IMR-90 (cell line): ENCODE data around the gene PTX3. TPM values are rescaled to one million over a fixed set of nuclear protein-coding genes. Genes with fewer than 3 reads are reported as not detected.

ENCODE experiments used
- ATAC-seq: fragments of 200-7000 bp; cut with Tn5 transposase; 2 replicates; pipeline ENCODE4 v1.9.1; 2020; ENCODE audit warnings: low read depth, mild to moderate bottlenecking, moderate library complexity
- BruUV-seq: library from RNA; stranded (reverse); fragments of 400-500 nt; replicated peaks from 2 replicates; lab custom pipeline; 2021; lab: Mats Ljungman, UMichigan
- CTCF ChIA-PET: fragments of 300-600 bp; formaldehyde crosslinking; extraction: SDS; loops from one replicate; lab custom pipeline; 2021; ENCODE audit warnings: antibody characterized with exemption; lab: Yijun Ruan, JAX
- POLR2A ChIA-PET: fragments of 300-600 bp; sonication (Branson Sonifier 250); formaldehyde crosslinking; loops from one replicate; lab custom pipeline; 2022; ENCODE audit warnings: antibody characterized with exemption; ENCODE audit not compliant: unreplicated experiment; lab: Charles Lee
- DNase-seq: peaks from one replicate; pipeline ENCODE4 v3.0.0; 2013
- H2AFZ ChIP-seq: replicated peaks from 2 replicates; pipeline ENCODE3; 2013; ENCODE audit warnings: low read length, mild to moderate bottlenecking; ENCODE audit not compliant: poor library complexity
- H2AK5ac ChIP-seq: 2 replicates; pipeline ENCODE4 v1.6.1; 2013; ENCODE audit warnings: low read depth, low read length, inconsistent platforms
- H2AK9ac ChIP-seq: replicated peaks from 2 replicates; pipeline ENCODE3; 2013; ENCODE audit warnings: mild to moderate bottlenecking, low read depth, low read length, moderate library complexity; ENCODE audit not compliant: poor library complexity
- H2BK120ac ChIP-seq: 2 replicates; pipeline ENCODE4 v1.6.1; 2013; ENCODE audit warnings: low read depth, low read length, inconsistent platforms
- H2BK15ac ChIP-seq: 3 replicates; pipeline ENCODE4 v1.6.1; 2013; ENCODE audit warnings: low read depth, low read length, inconsistent platforms
- H2BK20ac ChIP-seq: 2 replicates; pipeline ENCODE4 v1.6.1; 2013; ENCODE audit warnings: low read depth, mild to moderate bottlenecking, inconsistent platforms, low read length, moderate library complexity
- H2BK5ac ChIP-seq: 2 replicates; pipeline ENCODE4 v1.6.1; 2013; ENCODE audit warnings: mild to moderate bottlenecking, low read depth, low read length, inconsistent platforms; ENCODE audit not compliant: poor library complexity, severe bottlenecking
- H3K14ac ChIP-seq: replicated peaks from 2 replicates; pipeline ENCODE4 v1.6.1; 2013; ENCODE audit warnings: low read depth, low read length, inconsistent platforms
- H3K18ac ChIP-seq: 2 replicates; pipeline ENCODE4 v1.6.1; 2013; ENCODE audit warnings: low read depth, low read length, control low read depth
- H3K23ac ChIP-seq: 2 replicates; pipeline ENCODE4 v1.6.1; 2013; ENCODE audit warnings: low read depth, low read length, inconsistent platforms
- H3K27ac ChIP-seq: 2 replicates; pipeline ENCODE4 v1.5.1; 2013; ENCODE audit warnings: mild to moderate bottlenecking, control low read depth, low read length; ENCODE audit not compliant: insufficient read depth
- H3K27me3 ChIP-seq: 2 replicates; pipeline ENCODE4 v1.6.1; 2013; ENCODE audit warnings: low read length; ENCODE audit not compliant: control insufficient read depth, insufficient read depth
- H3K36me3 ChIP-seq: 2 replicates; pipeline ENCODE4 v1.6.1; 2013; ENCODE audit warnings: low read length, mixed read lengths; ENCODE audit not compliant: control insufficient read depth, insufficient read depth
- H3K4ac ChIP-seq: 2 replicates; pipeline ENCODE4 v1.6.1; 2013; ENCODE audit warnings: low read depth, low read length, inconsistent platforms
- H3K4me1 ChIP-seq: 2 replicates; pipeline ENCODE4 v1.6.1; 2013; ENCODE audit warnings: low read length, mixed read lengths; ENCODE audit not compliant: control insufficient read depth, insufficient read depth
- H3K4me2 ChIP-seq: 2 replicates; pipeline ENCODE4 v1.6.1; 2013; ENCODE audit warnings: low read depth, mild to moderate bottlenecking, control low read depth, low read length, moderate library complexity
- H3K4me3 ChIP-seq: 2 replicates; pipeline ENCODE4 v1.5.1; 2013; ENCODE audit warnings: low read depth, mild to moderate bottlenecking, control low read depth, low read length, moderate library complexity; ENCODE audit not compliant: insufficient read depth
- H3K56ac ChIP-seq: 2 replicates; pipeline ENCODE4 v1.6.1; 2013; ENCODE audit warnings: low read length, inconsistent platforms; ENCODE audit not compliant: insufficient read depth; ENCODE audit errors: extremely low read depth
- H3K79me1 ChIP-seq, 2 experiments: 2 replicates each; pipeline ENCODE4 v1.6.1; 2013; ENCODE audit warnings: low read length in 2 of 2, inconsistent platforms in 1 of 2, low read depth in 1 of 2
- H3K9ac ChIP-seq: 2 replicates; pipeline ENCODE4 v1.6.1; 2013; ENCODE audit warnings: low read depth, low read length, control low read depth
- H3K9me1 ChIP-seq: 2 replicates; pipeline ENCODE4 v1.6.1; 2013; ENCODE audit warnings: low read length, inconsistent platforms; ENCODE audit not compliant: insufficient read depth
- H3K9me3 ChIP-seq: 2 replicates; pipeline ENCODE4 v1.6.1; 2013; ENCODE audit warnings: low read length; ENCODE audit not compliant: control insufficient read depth, insufficient read depth
- H4K20me1 ChIP-seq: 2 replicates; pipeline ENCODE4 v1.6.1; 2013; ENCODE audit warnings: low read length, inconsistent platforms; ENCODE audit not compliant: insufficient read depth
- H4K5ac ChIP-seq: 2 replicates; pipeline ENCODE4 v1.6.1; 2013; ENCODE audit warnings: mild to moderate bottlenecking, low read depth, low read length, control low read depth
- H4K8ac ChIP-seq, 2 experiments: 2 replicates each; pipeline ENCODE4 v1.6.1; 2013; ENCODE audit warnings: low read depth in 2 of 2, low read length in 2 of 2, control low read depth in 1 of 2, inconsistent platforms in 1 of 2
- H4K91ac ChIP-seq: 2 replicates; pipeline ENCODE4 v1.6.1; 2013; ENCODE audit warnings: low read depth, low read length, inconsistent platforms; ENCODE audit not compliant: insufficient read depth
- BHLHE40 ChIP-seq: fragments of 150-350 bp; IDR thresholded peaks from 2 replicates; pipeline ENCODE4 v1.6.1; 2016; ENCODE audit warnings: mild to moderate bottlenecking, low read depth, low read length
- CEBPB ChIP-seq: IDR thresholded peaks from 2 replicates; pipeline ENCODE4 v1.6.1; 2012; ENCODE audit warnings: low read depth, low read length, improper control_type of control experiment
- CHD1 ChIP-seq: IDR thresholded peaks from 2 replicates; pipeline ENCODE4 v1.6.1; 2012; ENCODE audit warnings: low read depth, low read length, improper control_type of control experiment
- FOS ChIP-seq: fragments of 150-350 bp; IDR thresholded peaks from 2 replicates; pipeline ENCODE4 v1.6.1; 2016; ENCODE audit warnings: low read depth, low read length
- MAFK ChIP-seq: IDR thresholded peaks from 2 replicates; pipeline ENCODE4 v1.6.1; 2012; ENCODE audit warnings: low read depth, low read length, improper control_type of control experiment
- MAZ ChIP-seq: IDR thresholded peaks from 2 replicates; pipeline ENCODE4 v1.6.1; 2012; ENCODE audit warnings: low read depth, mild to moderate bottlenecking, low read length, improper control_type of control experiment, moderate library complexity, borderline replicate concordance
- MXI1 ChIP-seq: IDR thresholded peaks from 2 replicates; pipeline ENCODE4 v1.6.1; 2012; ENCODE audit warnings: low read depth, mild to moderate bottlenecking, low read length, moderate library complexity, borderline replicate concordance
- NFE2L2 ChIP-seq: fragments of 150-350 bp; IDR thresholded peaks from 2 replicates; pipeline ENCODE4 v1.6.1; 2016; ENCODE audit warnings: low read depth, mild to moderate bottlenecking, low read length
- POLR2A ChIP-seq: IDR thresholded peaks from 2 replicates; pipeline ENCODE4 v1.6.1; 2012; ENCODE audit warnings: mild to moderate bottlenecking, low read depth, low read length
- RAD21 ChIP-seq: IDR thresholded peaks from 2 replicates; pipeline ENCODE4 v1.6.1; 2012; ENCODE audit warnings: low read length, improper control_type of control experiment
- RCOR1 ChIP-seq: IDR thresholded peaks from 2 replicates; pipeline ENCODE4 v1.6.1; 2012; ENCODE audit warnings: mild to moderate bottlenecking, low read length, improper control_type of control experiment; ENCODE audit not compliant: insufficient replicate concordance
- RFX5 ChIP-seq: IDR thresholded peaks from 2 replicates; pipeline ENCODE4 v1.8.0; 2012; ENCODE audit warnings: low read depth, mild to moderate bottlenecking, low read length, moderate library complexity
- dilution Hi-C: fragments of 300-500 bp; cut with HindIII; formaldehyde crosslinking; loops from one replicate; pipeline ENCODE4 v1.14.3; 2018; ENCODE audit warnings: low sequenced_read_pairs; ENCODE audit not compliant: unreplicated experiment
- in situ Hi-C: fragments of 300-500 bp; cut with MboI; formaldehyde crosslinking; loops from 3 replicates; pipeline ENCODE4 v1.14.3; 2019; ENCODE audit warnings: low sequenced_read_pairs, inconsistent platforms, mixed read lengths
- intact Hi-C: fragments of 100-400 bp; cut with micrococcal nuclease; formaldehyde crosslinking; loops from 2 replicates; pipeline ENCODE4 v1.10.0; 2022
- polyA plus RNA-seq, 3 experiments: library from polyadenylated mRNA; depleted of rRNA; stranded (reverse); fragments of >200 nt; gene quantifications; 2 replicates each; pipeline ENCODE4 v1.2.3, GENCODE V29; 2012; ENCODE audit warnings: low replicate concordance in 1 of 3
- total RNA-seq: library from RNA; depleted of rRNA; stranded (reverse); fragments of >200 nt; gene quantifications from 2 replicates; pipeline ENCODE4 v1.2.3, GENCODE V29; 2012
- TF ChIP-seq, protein P1 (sequence below): fragments of 150-350 bp; IDR thresholded peaks from 2 replicates; pipeline ENCODE4 v1.6.1; 2017; ENCODE audit warnings: mild to moderate bottlenecking, antibody characterized with exemption, low read length, low read depth
- TF ChIP-seq, protein P2 (sequence below): conservative IDR thresholded peaks from 2 replicates; pipeline ENCODE4 v1.5.1; 2012; ENCODE audit warnings: mild to moderate bottlenecking, low read depth, low read length, improper control_type of control experiment
- TF ChIP-seq, protein P3 (sequence below): fragments of 150-350 bp; IDR thresholded peaks from 2 replicates; pipeline ENCODE4 v1.6.1; 2016; ENCODE audit warnings: low read depth, mild to moderate bottlenecking, low read length, moderate library complexity, borderline replicate concordance

PTX3 gene
- total and polyA plus RNA-seq, 2 of the 4 experiments (the other 2 are of a cell fraction) = 97.9 to 135 TPM

DNA sequence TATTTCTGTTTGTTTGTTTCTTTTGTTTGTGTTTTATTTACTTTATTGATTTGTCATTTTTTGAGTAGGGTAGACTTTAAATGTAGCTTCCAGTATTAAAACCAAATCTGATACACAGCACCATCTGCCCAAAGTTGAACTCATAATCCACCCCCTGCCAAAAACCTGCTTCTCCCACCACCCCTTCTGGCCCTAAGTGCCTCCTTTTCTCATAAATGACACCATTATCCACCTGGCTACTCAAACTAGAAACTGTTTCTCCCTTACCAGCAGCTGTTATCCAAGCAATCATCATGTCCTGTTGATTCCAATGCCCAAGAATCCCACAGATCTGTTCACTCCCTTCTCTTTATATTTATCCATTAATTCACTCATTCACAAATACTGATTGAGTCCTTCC is 21.8 kb upstream of the PTX3 start:
- Histone ChIP-seq H3K4me1 (no peaks in the 10 kb centered on the region; the same call in 1 of the 2 replicates), H3K4ac (no peak overlapping the region), H4K91ac (no peak overlapping the region), H2BK20ac (no peak overlapping the region), H3K27ac (no peak overlapping the region), H3K18ac (no peak overlapping the region), H3K9me1 (peaks cover 14% of the 10 kb centered on the region), H3K4me2 (no peak overlapping the region), H4K8ac (no peak overlapping the region), H3K9ac (no peak overlapping the region), H3K14ac (no peak overlapping the region), H3K4me3 (no peak overlapping the region), H2BK5ac (no peak overlapping the region), H3K9me3 (no peaks in the 10 kb centered on the region), H3K27me3 (no peaks in the 10 kb centered on the region), H3K56ac (no peak overlapping the region), H2BK15ac (no peak overlapping the region), H4K5ac (no peak overlapping the region), H2AFZ (no peak overlapping the region), H2AK5ac (no peak overlapping the region), H3K23ac (no peak overlapping the region), H2BK120ac (no peak overlapping the region), H4K20me1 (no peaks in the 10 kb centered on the region), H2AK9ac (no peak overlapping the region), H3K36me3 (no peaks in the 10 kb centered on the region), H3K79me1 (peaks cover 0 to 15% of the 10 kb centered on the region in 2 experiments; a peak in 2 of 4 replicates)
- DNase-seq (no peak), ATAC-seq (no peak)
- POLR2A ChIA-PET = no interaction called here
- TF ChIP-seq RFX5 = no peak
- TF ChIP-seq, protein P1, sequence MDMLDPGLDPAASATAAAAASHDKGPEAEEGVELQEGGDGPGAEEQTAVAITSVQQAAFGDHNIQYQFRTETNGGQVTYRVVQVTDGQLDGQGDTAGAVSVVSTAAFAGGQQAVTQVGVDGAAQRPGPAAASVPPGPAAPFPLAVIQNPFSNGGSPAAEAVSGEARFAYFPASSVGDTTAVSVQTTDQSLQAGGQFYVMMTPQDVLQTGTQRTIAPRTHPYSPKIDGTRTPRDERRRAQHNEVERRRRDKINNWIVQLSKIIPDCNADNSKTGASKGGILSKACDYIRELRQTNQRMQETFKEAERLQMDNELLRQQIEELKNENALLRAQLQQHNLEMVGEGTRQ = no peak
- TF ChIP-seq MAZ = no peak
- no peak for TF ChIP-seq CEBPB
- TF ChIP-seq MAFK = no peak
- TF ChIP-seq, protein P2, sequence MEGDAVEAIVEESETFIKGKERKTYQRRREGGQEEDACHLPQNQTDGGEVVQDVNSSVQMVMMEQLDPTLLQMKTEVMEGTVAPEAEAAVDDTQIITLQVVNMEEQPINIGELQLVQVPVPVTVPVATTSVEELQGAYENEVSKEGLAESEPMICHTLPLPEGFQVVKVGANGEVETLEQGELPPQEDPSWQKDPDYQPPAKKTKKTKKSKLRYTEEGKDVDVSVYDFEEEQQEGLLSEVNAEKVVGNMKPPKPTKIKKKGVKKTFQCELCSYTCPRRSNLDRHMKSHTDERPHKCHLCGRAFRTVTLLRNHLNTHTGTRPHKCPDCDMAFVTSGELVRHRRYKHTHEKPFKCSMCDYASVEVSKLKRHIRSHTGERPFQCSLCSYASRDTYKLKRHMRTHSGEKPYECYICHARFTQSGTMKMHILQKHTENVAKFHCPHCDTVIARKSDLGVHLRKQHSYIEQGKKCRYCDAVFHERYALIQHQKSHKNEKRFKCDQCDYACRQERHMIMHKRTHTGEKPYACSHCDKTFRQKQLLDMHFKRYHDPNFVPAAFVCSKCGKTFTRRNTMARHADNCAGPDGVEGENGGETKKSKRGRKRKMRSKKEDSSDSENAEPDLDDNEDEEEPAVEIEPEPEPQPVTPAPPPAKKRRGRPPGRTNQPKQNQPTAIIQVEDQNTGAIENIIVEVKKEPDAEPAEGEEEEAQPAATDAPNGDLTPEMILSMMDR = no peak
- no peak for TF ChIP-seq MXI1
- TF ChIP-seq, protein P3, sequence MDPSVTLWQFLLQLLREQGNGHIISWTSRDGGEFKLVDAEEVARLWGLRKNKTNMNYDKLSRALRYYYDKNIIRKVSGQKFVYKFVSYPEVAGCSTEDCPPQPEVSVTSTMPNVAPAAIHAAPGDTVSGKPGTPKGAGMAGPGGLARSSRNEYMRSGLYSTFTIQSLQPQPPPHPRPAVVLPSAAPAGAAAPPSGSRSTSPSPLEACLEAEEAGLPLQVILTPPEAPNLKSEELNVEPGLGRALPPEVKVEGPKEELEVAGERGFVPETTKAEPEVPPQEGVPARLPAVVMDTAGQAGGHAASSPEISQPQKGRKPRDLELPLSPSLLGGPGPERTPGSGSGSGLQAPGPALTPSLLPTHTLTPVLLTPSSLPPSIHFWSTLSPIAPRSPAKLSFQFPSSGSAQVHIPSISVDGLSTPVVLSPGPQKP = no peak
- no peak for TF ChIP-seq BHLHE40
- TF ChIP-seq POLR2A = no peak
- TF ChIP-seq CHD1 = no peak
- TF ChIP-seq FOS = no peak
- no peak for TF ChIP-seq RCOR1
- no peak for TF ChIP-seq NFE2L2
- no peak for TF ChIP-seq RAD21
- BruUV-seq = no TSS peak
- dilution Hi-C loops (no loop called here), intact Hi-C loops (loop anchor here (5.0 kb wide), 1 partner anchor 43 kb away; no protein-coding TSS in a partner anchor), in situ Hi-C loops (no loop called here)
- CTCF ChIA-PET = interaction anchor here (1.0 to 1.5 kb wide), 2 partner anchors 11 to 31 kb away, joined by 3 read pairs; no protein-coding TSS in a partner anchor
